GM20000 (cell line): Measurements from ENCODE around the gene C3orf20.
"Not testable (repeated sequence)": the region's sequence is repeated elsewhere in the genome, so short reads cannot be mapped to it uniquely, and the experiment has no call there.

Experiments
- DNase-seq: peaks from one replicate; pipeline ENCODE4 v3.0.0; 2012; ENCODE audit warnings: low spot score
- CTCF ChIP-seq: IDR thresholded peaks from 2 replicates; pipeline ENCODE4 v1.5.1; 2012; ENCODE audit warnings: mild to moderate bottlenecking, control low read depth; ENCODE audit errors: extremely low read depth, missing control alignments

C3orf20 gene

GRCh38 chr3:14804835-14805780 is 130.2 kb downstream of the C3orf20 start:
- TF ChIP-seq CTCF, result no peak
- DNase-seq, result no peak

GRCh38 chr3:14805961-14806537 is 131.1 kb downstream of the C3orf20 start:
- no peak for TF ChIP-seq CTCF
- DNase-seq, result no peak

- no peak for DNase-seq
- no peak for TF ChIP-seq CTCF
Measured at GRCh38 chr3:14806641-14807263, 131.8 kb downstream of the C3orf20 start.

- no peak for TF ChIP-seq CTCF
- no peak for DNase-seq
Measured at GRCh38 chr3:14808025-14808424, 133.1 kb downstream of the C3orf20 start.

- no peak for DNase-seq
- TF ChIP-seq CTCF, result no peak
Measured at GRCh38 chr3:14808502-14809266, 133.7 kb downstream of the C3orf20 start.

- not testable (repeated sequence) for DNase-seq
Measured at GRCh38 chr3:14809611-14810010, 134.7 kb downstream of the C3orf20 start.

- TF ChIP-seq CTCF, result no peak
Measured at GRCh38 chr3:14810070-14810791, 135.3 kb downstream of the C3orf20 start.

More at GRCh38 chr3:14810070-14810791, 135.3 kb downstream of the C3orf20 start:
- no peak for DNase-seq
